ENCODE data around the gene DCAF11.

Gene DCAF11

GRCh38 chr14:24172261-24172860 lies 57.8 kb downstream of the DCAF11 start:
- no peak for DNase-seq (ENCODE audit: low read depth, low spot score)

GRCh38 chr14:24172871-24173281 lies 58.3 kb downstream of the DCAF11 start:
- no peak for DNase-seq (ENCODE audit: low read depth, low spot score)

More at GRCh38 chr14:24172261-24172860, 57.8 kb downstream of the DCAF11 start:
- no peak overlapping the region for H3K4me3 ChIP-seq (ENCODE audit: low read length)

More at GRCh38 chr14:24172871-24173281, 58.3 kb downstream of the DCAF11 start:
- no peak overlapping the region for H3K4me3 ChIP-seq (ENCODE audit: low read length)

All from Jurkat, Clone E6-1 (cell line).